Endothelial cell (in vitro differentiated cells): Measurements from ENCODE around the gene RABGEF1. TPM values are rescaled to one million over a fixed set of nuclear protein-coding genes. Genes with fewer than 3 reads are reported as not detected.
"Not testable (repeated sequence)": the region's sequence is repeated elsewhere in the genome, so short reads cannot be mapped to it uniquely, and the experiment has no call there.

Source experiments
- DNase-seq: peaks from one replicate; pipeline ENCODE4 v3.0.0; 2021; ENCODE audit warnings: low spot score
- H3K27ac Mint-ChIP-seq: one replicate; pipeline ENCODE4 v1.8.0; 2021; ENCODE audit warnings: mixed read lengths, inconsistent platforms; ENCODE audit not compliant: unreplicated experiment
- H3K27me3 Mint-ChIP-seq: one replicate; pipeline ENCODE4 v1.8.0; 2021; ENCODE audit warnings: mild to moderate bottlenecking, moderate library complexity, mixed read lengths, inconsistent platforms; ENCODE audit not compliant: unreplicated experiment
- H3K36me3 Mint-ChIP-seq: one replicate; pipeline ENCODE4 v1.8.0; 2021; ENCODE audit warnings: mild to moderate bottlenecking, low read depth, mixed read lengths, inconsistent platforms; ENCODE audit not compliant: unreplicated experiment
- H3K4me1 Mint-ChIP-seq: one replicate; pipeline ENCODE4 v1.8.0; 2021; ENCODE audit warnings: mild to moderate bottlenecking, mixed read lengths, inconsistent platforms; ENCODE audit not compliant: unreplicated experiment
- H3K4me3 Mint-ChIP-seq: one replicate; pipeline ENCODE4 v1.8.0; 2021; ENCODE audit warnings: mild to moderate bottlenecking, mixed read lengths, inconsistent platforms; ENCODE audit not compliant: unreplicated experiment
- H3K9me3 Mint-ChIP-seq: one replicate; pipeline ENCODE4 v1.8.0; 2021; ENCODE audit warnings: mixed read lengths, inconsistent platforms; ENCODE audit not compliant: unreplicated experiment
- total RNA-seq: library from RNA; stranded (reverse); fragmentation: NEBNext Ultra II Directional; extraction: Animal tissue kit (Norgen Biotek cat#: 25700); gene quantifications from one replicate; pipeline ENCODE4 v1.2.1, GENCODE V29; 2021; ENCODE audit not compliant: unreplicated experiment
- TF ChIP-seq, protein P1 (sequence below): fragments of 200-600 bp; sonication (generic); IDR thresholded peaks from one replicate; pipeline ENCODE4 v1.5.0; 2021; ENCODE audit warnings: antibody characterized with exemption; ENCODE audit not compliant: unreplicated experiment

The RABGEF1 gene
- total RNA-seq, 1 donor from 2014 or later = 19.2 TPM

DNA sequence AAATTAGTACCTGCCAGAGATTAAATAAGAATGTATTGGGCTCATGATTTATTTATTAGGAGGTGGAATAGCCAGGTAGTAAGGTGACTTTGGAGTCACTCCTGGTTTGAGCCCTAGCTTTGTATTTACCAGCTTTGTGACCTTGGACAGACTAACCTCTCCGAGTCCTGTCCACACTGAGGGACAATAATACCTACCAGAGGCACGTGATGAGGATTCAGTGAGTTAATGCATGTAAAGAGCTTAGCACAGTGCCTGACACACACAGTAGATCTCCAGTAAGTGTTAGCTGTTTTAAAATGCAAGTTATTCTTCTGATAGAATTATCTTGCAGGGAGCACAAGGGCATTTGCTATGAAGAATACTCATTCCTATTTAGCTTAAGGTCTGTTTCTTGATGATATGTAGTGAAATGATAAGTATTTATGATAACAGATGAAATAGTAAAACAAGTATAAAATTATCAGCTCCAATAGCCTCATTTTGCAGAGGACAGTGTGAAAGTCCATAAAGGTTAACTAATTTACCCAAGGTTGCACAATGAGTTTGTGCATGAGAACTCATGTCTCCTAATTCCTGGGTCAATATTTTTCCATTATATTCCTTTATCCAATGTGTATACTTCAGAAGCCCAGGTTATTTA is 36.4 kb downstream of the RABGEF1 start:
- no peak for DNase-seq
- no peaks in the 10 kb centered on the region for H3K9me3 Mint-ChIP-seq
- peaks cover 38% of the 10 kb centered on the region for H3K36me3 Mint-ChIP-seq
- H3K4me3 Mint-ChIP-seq = no peak overlapping the region
- H3K27ac Mint-ChIP-seq = no peak overlapping the region
- H3K4me1 Mint-ChIP-seq = peaks cover 4% of the 10 kb centered on the region
- TF ChIP-seq, protein P1, sequence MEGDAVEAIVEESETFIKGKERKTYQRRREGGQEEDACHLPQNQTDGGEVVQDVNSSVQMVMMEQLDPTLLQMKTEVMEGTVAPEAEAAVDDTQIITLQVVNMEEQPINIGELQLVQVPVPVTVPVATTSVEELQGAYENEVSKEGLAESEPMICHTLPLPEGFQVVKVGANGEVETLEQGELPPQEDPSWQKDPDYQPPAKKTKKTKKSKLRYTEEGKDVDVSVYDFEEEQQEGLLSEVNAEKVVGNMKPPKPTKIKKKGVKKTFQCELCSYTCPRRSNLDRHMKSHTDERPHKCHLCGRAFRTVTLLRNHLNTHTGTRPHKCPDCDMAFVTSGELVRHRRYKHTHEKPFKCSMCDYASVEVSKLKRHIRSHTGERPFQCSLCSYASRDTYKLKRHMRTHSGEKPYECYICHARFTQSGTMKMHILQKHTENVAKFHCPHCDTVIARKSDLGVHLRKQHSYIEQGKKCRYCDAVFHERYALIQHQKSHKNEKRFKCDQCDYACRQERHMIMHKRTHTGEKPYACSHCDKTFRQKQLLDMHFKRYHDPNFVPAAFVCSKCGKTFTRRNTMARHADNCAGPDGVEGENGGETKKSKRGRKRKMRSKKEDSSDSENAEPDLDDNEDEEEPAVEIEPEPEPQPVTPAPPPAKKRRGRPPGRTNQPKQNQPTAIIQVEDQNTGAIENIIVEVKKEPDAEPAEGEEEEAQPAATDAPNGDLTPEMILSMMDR = no peak
- no peaks in the 10 kb centered on the region for H3K27me3 Mint-ChIP-seq

DNA sequence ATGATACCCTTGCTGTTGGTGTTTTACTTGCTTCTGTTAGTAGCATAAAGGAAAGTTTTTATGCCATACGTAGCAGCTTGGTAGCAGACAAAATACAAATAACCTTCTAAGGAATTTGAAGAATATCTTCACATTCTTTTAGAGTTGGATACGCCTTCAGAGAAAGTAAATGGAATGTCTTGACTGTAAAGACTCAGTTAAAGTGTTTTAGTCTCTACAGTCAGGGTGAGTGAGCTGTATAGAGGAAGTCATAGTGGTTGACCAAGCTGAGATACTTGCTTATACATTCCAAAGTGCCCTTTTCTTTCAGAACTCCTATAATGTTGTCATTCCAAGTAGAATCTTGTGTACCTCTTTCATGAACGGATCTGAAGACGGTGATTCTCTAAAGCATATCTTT is 37.7 kb downstream of the RABGEF1 start:
- DNase-seq = no peak
- Mint-ChIP-seq H3K36me3 (peaks cover 38% of the 10 kb centered on the region), H3K9me3 (no peaks in the 10 kb centered on the region), H3K4me3 (no peak overlapping the region), H3K4me1 (peaks cover 4% of the 10 kb centered on the region), H3K27me3 (no peaks in the 10 kb centered on the region), H3K27ac (no peak overlapping the region)
- TF ChIP-seq, protein P1 = no peak

DNA sequence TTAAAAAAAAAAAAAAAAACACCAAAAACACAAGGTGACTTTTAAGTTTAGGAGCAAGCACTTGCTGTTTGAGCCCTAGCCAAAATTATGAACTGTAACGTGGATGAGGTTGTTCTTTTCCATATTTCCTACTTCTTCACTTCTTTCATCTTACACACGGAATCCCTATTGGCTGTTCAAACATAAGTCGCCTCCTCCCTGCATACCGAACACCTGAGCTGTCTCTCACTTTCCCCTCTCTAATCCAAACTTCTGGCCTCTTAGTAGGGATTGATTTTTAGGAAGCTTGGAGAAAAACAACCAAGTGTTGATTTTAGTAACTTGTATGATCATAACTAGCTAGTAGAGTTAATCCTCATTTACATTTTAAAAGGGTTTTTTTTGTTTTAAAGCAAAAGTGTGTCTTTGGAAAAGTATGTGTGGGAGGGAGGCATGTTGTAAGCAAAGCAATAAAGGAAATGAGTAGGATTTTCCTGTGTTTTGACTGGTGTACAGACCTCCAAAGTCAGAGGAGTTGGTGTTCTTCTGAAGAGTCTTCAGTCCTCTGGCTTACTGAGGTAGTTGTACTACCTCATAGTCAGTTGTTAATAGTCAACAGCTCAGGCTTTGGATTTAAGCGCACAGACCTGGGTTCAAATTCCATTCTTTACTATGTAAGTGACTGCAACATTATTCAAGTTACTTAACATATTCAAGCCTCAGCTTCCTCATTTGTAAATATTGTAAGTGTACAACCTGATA is 39.3 kb downstream of the RABGEF1 start:
- TF ChIP-seq, protein P1 = no peak
- Mint-ChIP-seq H3K27ac (peak overlapping the region; percentile 9), H3K36me3 (peaks cover 30% of the 10 kb centered on the region), H3K9me3 (no peaks in the 10 kb centered on the region), H3K4me3 (no peak overlapping the region), H3K4me1 (peaks cover 4% of the 10 kb centered on the region), H3K27me3 (no peaks in the 10 kb centered on the region)
- DNase-seq = no peak

DNA sequence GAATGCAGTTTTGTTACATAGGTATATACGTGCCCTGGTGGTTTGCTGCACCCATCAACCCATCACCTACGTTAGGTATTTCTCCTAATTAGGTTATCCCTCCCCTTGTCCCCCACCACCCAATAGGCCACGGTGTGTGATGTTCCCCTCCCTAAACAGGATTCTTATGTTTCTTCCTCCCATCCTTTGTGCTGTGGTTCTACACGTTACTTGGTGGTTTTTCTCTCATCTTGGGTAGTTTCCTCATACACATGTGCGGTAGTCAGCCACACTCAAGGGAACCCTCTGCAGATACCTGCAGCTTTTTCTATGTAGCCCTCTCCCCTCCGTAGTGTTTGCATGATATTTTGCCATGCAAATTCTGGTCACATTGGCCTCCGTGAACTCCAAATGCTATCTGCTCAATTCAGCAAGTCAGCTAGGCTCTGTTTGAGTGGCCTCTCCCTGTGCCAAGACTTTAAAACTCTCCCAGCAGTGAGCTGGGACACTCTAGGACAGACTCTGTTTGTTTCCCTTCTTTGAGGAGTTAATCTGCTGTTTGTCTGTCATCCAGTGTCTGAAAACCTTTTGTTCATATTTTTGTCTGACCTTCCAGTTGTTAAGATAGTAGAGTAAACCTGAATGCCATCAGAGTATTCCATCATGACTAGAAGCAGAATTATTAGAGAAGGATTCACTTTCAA is 41.0 kb downstream of the RABGEF1 start:
- TF ChIP-seq, protein P1 = no peak
- no peaks in the 10 kb centered on the region for H3K27me3 Mint-ChIP-seq
- no peaks in the 10 kb centered on the region for H3K9me3 Mint-ChIP-seq
- no peak overlapping the region for H3K4me3 Mint-ChIP-seq
- peaks cover 4% of the 10 kb centered on the region for H3K4me1 Mint-ChIP-seq
- H3K27ac Mint-ChIP-seq = no peak overlapping the region
- no peak for DNase-seq
- H3K36me3 Mint-ChIP-seq = peaks cover 30% of the 10 kb centered on the region

DNA sequence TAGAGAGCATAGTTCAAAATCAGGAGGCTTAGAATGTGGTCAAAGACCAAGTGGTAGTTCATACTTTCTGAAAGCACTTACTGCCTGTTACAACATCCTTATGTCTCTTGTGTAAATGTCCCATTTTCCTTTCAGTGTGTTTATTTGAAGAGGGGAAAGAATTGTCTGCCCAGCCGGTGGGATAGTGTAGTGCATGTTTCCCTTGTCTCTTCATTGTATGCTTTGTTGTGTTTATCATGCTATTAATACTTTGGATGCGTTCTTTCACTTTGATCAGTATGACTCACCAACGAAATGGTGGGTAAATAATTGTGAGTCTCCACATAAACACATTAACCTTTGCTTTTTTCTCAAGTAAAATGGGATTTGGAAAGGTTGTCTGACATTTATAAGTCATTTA is 42.3 kb downstream of the RABGEF1 start:
- H3K36me3 Mint-ChIP-seq = peaks cover 27% of the 10 kb centered on the region
- not testable (repeated sequence) for H3K4me3 Mint-ChIP-seq, H3K27me3 Mint-ChIP-seq, H3K4me1 Mint-ChIP-seq, DNase-seq, H3K9me3 Mint-ChIP-seq, H3K27ac Mint-ChIP-seq

DNA sequence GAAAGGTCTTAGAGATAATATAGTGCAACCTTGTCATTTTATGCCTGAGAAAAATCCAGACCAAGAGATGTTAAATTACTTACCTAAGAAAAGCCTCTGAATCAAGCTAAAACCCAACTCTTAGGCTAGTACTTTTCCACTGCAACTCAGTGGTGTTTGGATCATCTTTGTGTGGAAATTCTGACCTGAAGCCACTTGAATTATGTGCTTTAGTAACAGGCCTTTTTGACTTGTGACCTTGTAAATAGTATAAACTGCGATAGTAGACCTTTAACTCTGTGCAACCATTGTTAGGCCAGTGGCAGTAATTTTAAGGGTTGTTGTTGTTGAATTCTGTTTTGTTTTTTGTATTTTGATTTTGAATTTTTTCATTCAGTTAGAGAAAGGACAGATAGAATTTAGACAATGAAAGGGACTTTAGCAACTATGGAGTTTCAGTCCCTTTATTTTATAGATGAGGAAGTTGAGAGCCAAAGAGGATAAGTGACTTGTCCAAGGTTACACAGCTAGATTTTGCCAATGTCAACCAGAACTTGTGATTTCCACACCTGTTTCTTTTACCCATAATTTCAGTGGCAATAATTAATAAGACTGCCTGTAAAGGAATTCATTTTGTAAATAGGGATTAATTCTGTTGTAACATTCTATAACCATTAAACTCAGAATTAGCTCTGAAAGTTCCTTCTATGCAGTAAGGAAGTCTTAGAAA is 43.5 kb downstream of the RABGEF1 start:
- H3K36me3 Mint-ChIP-seq = peaks cover 27% of the 10 kb centered on the region
- H3K4me1 Mint-ChIP-seq, DNase-seq, H3K9me3 Mint-ChIP-seq, H3K27ac Mint-ChIP-seq, H3K27me3 Mint-ChIP-seq, H3K4me3 Mint-ChIP-seq: not testable (repeated sequence)
